DMS53 (cell line): ENCODE data around the gene HEXIM1.

Source experiments
- DNase-seq: peaks from one replicate; lab custom pipeline; 2025; lab: John Stamatoyannopoulos, UW

HEXIM1 gene

GRCh38 chr17:45147581-45148182 lies 593 bp upstream of the HEXIM1 start:
- DNase-seq, result peak; percentile 99

- peak; percentile 92 for DNase-seq
These were observed 878 bp downstream of the HEXIM1 start for GRCh38 chr17:45149037-45149668.

- DNase-seq, result peak; percentile 88
These were observed 1.7 kb downstream of the HEXIM1 start for GRCh38 chr17:45149669-45150664.

- DNase-seq, result no peak
These were observed 2.9 kb downstream of the HEXIM1 start for GRCh38 chr17:45150911-45151809.

GRCh38 chr17:45155029-45155428 lies 6.8 kb downstream of the HEXIM1 start:
- DNase-seq, result no peak

GRCh38 chr17:45155483-45155882 lies 7.2 kb downstream of the HEXIM1 start:
- no peak for DNase-seq

- DNase-seq, result no peak
These were observed 8.0 kb downstream of the HEXIM1 start for GRCh38 chr17:45156242-45156641.

GRCh38 chr17:45160447-45161287 lies 12.4 kb downstream of the HEXIM1 start:
- DNase-seq, result peak; percentile 69

GRCh38 chr17:45161288-45162024 lies 13.2 kb downstream of the HEXIM1 start, which contains the start of gene HEXIM2:
TSS of gene HEXIM2 (plus strand) at chr17:45161875. CDS start at chr17:45162794, 919 bp downstream.
- peak; percentile 100 for DNase-seq

GRCh38 chr17:45162025-45162687 lies 13.9 kb downstream of the HEXIM1 start:
- no peak for DNase-seq

- no peak for DNase-seq
These were observed 16.5 kb downstream of the HEXIM1 start for GRCh38 chr17:45164734-45165269.

- DNase-seq, result no peak
These were observed 20.9 kb downstream of the HEXIM1 start for GRCh38 chr17:45168991-45169752.

GRCh38 chr17:45170280-45170930 lies 22.1 kb downstream of the HEXIM1 start:
- no peak for DNase-seq

GRCh38 chr17:45170931-45171337 lies 22.7 kb downstream of the HEXIM1 start:
- no peak for DNase-seq

- DNase-seq, result no peak
These were observed 23.3 kb downstream of the HEXIM1 start for GRCh38 chr17:45171338-45172231.

- no peak for DNase-seq
These were observed 23.9 kb downstream of the HEXIM1 start for GRCh38 chr17:45172232-45172540.
